ENCODE measurements around the gene SYNJ2. TPM values are rescaled to one million over a fixed set of nuclear protein-coding genes. Genes with fewer than 3 reads are reported as not detected.

The SYNJ2 gene
- total RNA-seq, 1 donor from 2014 or later: 42.7 TPM

DNA sequence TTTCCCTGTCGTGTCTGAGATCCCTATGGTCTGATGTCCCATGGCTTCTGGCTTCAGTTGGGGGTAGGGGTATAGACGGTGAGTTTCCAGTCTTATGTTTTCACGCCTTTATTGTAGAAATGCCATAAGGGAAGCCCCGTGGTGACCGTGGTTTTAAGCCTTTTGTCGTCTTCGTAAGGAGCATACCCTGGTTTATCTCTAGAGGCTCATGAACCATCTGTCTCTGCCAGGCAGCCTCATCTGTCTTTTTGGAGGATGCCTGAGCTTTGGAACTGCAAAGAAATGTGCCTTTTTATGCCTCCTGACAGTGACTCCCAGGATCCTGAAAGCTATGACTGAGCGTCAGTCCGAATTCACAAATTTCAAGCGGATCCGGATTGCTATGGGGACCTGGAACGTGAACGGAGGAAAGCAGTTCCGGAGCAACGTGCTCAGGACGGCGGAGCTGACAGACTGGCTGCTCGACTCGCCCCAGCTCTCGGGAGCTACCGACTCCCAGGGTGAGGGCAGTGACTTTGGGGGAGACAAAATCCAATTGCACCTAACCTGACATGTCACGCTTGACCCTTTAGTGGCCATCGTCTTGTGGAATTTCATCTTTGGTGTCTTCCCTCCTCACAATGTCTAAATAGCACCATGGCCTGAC lies 84.6 kb downstream of the SYNJ2 start:
- Mint-ChIP-seq H3K27me3 (ENCODE audit: low read depth) (no peaks in the 10 kb centered on the region), H3K4me3 (no peak overlapping the region), H3K9me3 (no peaks in the 10 kb centered on the region), H3K36me3 (peaks cover 34% of the 10 kb centered on the region), H3K4me1 (no peaks in the 10 kb centered on the region), H3K27ac (no peak overlapping the region)
- DNase-seq (ENCODE audit: low spot score in 2 of 2, unreplicated experiment in 2 of 2): no peak
- TF ChIP-seq, protein P1, sequence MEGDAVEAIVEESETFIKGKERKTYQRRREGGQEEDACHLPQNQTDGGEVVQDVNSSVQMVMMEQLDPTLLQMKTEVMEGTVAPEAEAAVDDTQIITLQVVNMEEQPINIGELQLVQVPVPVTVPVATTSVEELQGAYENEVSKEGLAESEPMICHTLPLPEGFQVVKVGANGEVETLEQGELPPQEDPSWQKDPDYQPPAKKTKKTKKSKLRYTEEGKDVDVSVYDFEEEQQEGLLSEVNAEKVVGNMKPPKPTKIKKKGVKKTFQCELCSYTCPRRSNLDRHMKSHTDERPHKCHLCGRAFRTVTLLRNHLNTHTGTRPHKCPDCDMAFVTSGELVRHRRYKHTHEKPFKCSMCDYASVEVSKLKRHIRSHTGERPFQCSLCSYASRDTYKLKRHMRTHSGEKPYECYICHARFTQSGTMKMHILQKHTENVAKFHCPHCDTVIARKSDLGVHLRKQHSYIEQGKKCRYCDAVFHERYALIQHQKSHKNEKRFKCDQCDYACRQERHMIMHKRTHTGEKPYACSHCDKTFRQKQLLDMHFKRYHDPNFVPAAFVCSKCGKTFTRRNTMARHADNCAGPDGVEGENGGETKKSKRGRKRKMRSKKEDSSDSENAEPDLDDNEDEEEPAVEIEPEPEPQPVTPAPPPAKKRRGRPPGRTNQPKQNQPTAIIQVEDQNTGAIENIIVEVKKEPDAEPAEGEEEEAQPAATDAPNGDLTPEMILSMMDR (IDR thresholded peaks at IDR 0.05; ENCODE audit: unreplicated experiment): no peak

DNA sequence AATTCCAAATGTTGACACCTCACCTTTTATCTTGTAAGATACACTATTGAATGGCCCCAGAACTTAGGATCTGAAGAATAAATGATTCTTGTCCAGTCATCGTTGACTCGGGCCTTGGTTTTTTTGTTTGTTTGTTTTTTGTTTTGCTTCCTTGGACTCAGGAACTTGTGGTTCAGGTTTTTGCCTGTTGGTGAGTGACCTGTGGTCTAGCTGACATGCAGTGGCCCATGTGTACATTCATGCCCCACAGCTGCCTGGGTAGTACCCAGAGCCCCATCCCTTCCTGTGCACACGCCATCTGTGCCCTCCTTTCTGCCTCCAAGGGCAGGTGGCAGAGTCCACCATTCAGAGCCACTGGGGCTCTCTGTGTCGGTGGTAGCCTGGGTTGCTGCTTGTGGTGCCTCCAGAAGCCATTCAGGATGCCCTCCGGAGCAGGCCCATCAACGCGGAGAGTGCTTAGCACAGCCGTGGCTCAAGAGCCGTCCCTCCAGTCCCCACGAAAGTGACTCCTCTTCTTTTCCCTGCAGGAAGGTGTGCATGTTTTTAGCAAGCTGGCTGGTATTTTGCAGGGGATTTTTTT lies 85.9 kb downstream of the SYNJ2 start:
- Mint-ChIP-seq H3K36me3 (peaks cover 27% of the 10 kb centered on the region), H3K4me1 (peaks cover 2% of the 10 kb centered on the region), H3K27me3 (ENCODE audit: low read depth) (no peaks in the 10 kb centered on the region), H3K27ac (no peak overlapping the region), H3K9me3 (no peaks in the 10 kb centered on the region), H3K4me3 (no peak overlapping the region)
- TF ChIP-seq, protein P1 (IDR thresholded peaks at IDR 0.05; ENCODE audit: unreplicated experiment): no peak
- DNase-seq (ENCODE audit: low spot score in 2 of 2, unreplicated experiment in 2 of 2): no peak

DNA sequence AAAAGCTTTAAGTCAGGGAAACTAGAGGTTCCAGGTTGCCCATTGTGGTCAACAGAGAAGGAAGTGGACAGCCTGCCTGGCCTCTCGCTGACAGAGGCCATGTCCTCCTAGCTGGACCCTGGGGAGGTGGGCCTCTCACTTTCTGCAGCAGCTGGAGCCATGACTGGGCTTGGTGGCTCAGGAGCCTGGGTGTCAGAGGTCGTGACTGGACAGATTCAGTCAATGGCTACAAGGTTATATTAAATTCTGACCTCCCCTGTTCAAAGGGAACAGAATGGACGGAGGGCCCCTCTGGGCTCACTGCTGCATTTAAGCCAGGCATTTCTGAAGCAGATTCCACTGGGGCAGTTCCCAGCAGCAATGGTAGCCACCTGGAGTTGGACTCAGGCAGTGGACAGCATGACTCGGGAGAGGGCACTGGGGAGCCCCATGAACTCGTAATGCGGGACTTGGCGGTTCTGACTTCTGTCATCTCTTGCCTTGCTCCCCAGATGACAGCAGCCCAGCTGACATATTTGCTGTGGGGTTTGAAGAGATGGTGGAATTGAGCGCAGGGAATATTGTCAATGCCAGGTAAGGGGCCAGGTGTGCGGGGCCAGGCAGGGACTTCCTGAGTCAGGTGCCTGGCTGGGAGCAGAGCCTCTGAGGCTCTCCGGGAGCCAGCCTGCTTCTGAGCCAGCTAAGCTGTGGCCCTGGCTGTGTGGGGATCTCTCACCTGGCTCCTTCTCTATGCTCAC lies 86.7 kb downstream of the SYNJ2 start:
- TF ChIP-seq, protein P1 (IDR thresholded peaks at IDR 0.05; ENCODE audit: unreplicated experiment): no peak

DNA sequence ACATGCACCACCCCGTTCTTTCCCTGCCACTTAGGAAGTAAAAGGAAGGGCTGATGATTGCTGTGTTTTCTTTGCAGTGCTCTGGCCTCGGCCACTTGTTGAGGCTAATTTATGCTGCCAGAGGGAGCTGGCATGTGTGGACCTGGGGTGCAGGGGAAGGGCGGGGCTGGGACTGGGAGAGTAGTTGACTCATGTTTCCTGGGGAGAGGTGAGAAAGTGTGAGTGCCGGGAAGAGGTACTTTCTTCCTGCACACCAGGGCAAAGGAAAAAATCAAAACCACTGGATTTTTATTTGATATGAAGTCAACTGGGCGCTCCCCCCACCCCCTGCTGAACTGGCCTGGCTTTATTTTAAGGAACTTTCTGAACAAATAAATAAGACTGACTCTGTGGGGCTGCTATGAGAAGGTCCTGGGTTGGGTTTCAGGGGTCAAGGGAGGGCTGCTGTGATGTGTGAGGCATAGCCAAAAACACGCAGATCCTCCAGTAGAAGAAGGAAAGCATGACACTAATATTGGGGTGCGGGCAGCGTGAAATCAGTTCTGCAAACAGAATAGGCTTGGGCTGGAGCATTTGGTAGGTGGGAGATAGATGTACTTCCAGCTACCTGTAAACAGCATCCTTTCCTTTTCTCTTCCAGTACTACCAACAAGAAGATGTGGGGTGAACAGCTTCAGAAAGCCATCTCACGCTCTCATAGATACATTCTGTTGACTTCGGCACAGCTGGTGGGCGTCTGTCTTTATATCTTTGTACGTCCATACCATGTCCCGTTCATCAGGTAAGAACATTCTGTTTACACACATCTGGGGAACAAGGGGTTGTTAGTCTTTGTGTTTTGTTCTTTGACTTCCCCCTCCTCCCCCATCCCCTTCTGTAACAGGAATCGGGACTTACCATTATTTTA lies 87.5 kb downstream of the SYNJ2 start:
- Mint-ChIP-seq H3K4me1 (peaks cover 2% of the 10 kb centered on the region), H3K36me3 (peaks cover 21% of the 10 kb centered on the region), H3K9me3 (no peaks in the 10 kb centered on the region), H3K27ac (no peak overlapping the region), H3K4me3 (no peak overlapping the region), H3K27me3 (ENCODE audit: low read depth) (no peaks in the 10 kb centered on the region)
- DNase-seq (ENCODE audit: low spot score in 2 of 2, unreplicated experiment in 2 of 2): no peak
- TF ChIP-seq, protein P1 (IDR thresholded peaks at IDR 0.05; ENCODE audit: unreplicated experiment): no peak

More for the DNA sequence above, 86.7 kb downstream of the SYNJ2 start:
- Mint-ChIP-seq H3K27me3 (ENCODE audit: low read depth) (no peaks in the 10 kb centered on the region), H3K4me3 (no peak overlapping the region), H3K36me3 (peaks cover 21% of the 10 kb centered on the region), H3K4me1 (peaks cover 2% of the 10 kb centered on the region), H3K27ac (no peak overlapping the region), H3K9me3 (no peaks in the 10 kb centered on the region)
- no peak for DNase-seq (ENCODE audit: low spot score in 2 of 2, unreplicated experiment in 2 of 2)

- TF ChIP-seq, protein P1 (IDR thresholded peaks at IDR 0.05; ENCODE audit: unreplicated experiment): no peak
- Mint-ChIP-seq H3K36me3 (peaks cover 26% of the 10 kb centered on the region), H3K27ac (no peak overlapping the region), H3K4me1 (peaks cover 2% of the 10 kb centered on the region), H3K9me3 (no peaks in the 10 kb centered on the region), H3K4me3 (no peak overlapping the region), H3K27me3 (ENCODE audit: low read depth) (no peaks in the 10 kb centered on the region)
- no peak for DNase-seq (ENCODE audit: low spot score in 2 of 2, unreplicated experiment in 2 of 2)
Observed at GRCh38 chr6:158069800-158070195, 88.1 kb downstream of the SYNJ2 start.

Data from mesothelial cell of epicardium (in vitro differentiated cells).